NCI-H69 (cell line): ENCODE results near the gene PIGN.

Source experiments
- DNase-seq: peaks from one replicate; lab custom pipeline; 2025; lab: John Stamatoyannopoulos, UW

PIGN gene

GRCh38 chr18:62109676-62110075 lies 77.2 kb downstream of the PIGN start:
- DNase-seq: no peak

- no peak for DNase-seq
Measured at GRCh38 chr18:62107881-62108280, 79.0 kb downstream of the PIGN start.

GRCh38 chr18:62106271-62106670 lies 80.6 kb downstream of the PIGN start:
- DNase-seq: no peak

GRCh38 chr18:62105376-62105775 lies 81.5 kb downstream of the PIGN start:
- no peak for DNase-seq

GRCh38 chr18:62102221-62102620 lies 84.6 kb downstream of the PIGN start:
- no peak for DNase-seq

- DNase-seq: no peak
Measured at GRCh38 chr18:62101321-62101721, 85.5 kb downstream of the PIGN start.

- DNase-seq: no peak
Measured at GRCh38 chr18:62098960-62099359, 87.9 kb downstream of the PIGN start.

GRCh38 chr18:62097698-62098097 lies 89.2 kb downstream of the PIGN start:
- DNase-seq: no peak

- DNase-seq: no peak
Measured at GRCh38 chr18:62091487-62092120, 95.3 kb downstream of the PIGN start.

GRCh38 chr18:62089174-62089573 lies 97.7 kb downstream of the PIGN start:
- DNase-seq: no peak

GRCh38 chr18:62088156-62088555 lies 98.7 kb downstream of the PIGN start:
- no peak for DNase-seq

- DNase-seq: no peak
Measured at GRCh38 chr18:62085756-62086155, 101.1 kb downstream of the PIGN start.

- no peak for DNase-seq
Measured at GRCh38 chr18:62081761-62082294, 105.0 kb downstream of the PIGN start.

GRCh38 chr18:62081248-62081647 lies 105.6 kb downstream of the PIGN start:
- DNase-seq: no peak

- no peak for DNase-seq
Measured at GRCh38 chr18:62080172-62080900, 106.5 kb downstream of the PIGN start.

GRCh38 chr18:62073461-62074281 lies 113.2 kb downstream of the PIGN start:
- peak; percentile 22 for DNase-seq

GRCh38 chr18:62072370-62072769 lies 114.5 kb downstream of the PIGN start:
- no peak for DNase-seq

GRCh38 chr18:62071071-62071470 lies 115.8 kb downstream of the PIGN start:
- no peak for DNase-seq

GRCh38 chr18:62070302-62070701 lies 116.6 kb downstream of the PIGN start:
- no peak for DNase-seq

- DNase-seq: no peak
Measured at GRCh38 chr18:62069556-62069955, 117.3 kb downstream of the PIGN start.

GRCh38 chr18:62066102-62066818 lies 120.6 kb downstream of the PIGN start:
- DNase-seq: no peak

- no peak for DNase-seq
Measured at GRCh38 chr18:62064361-62064760, 122.5 kb downstream of the PIGN start.
